ENCODE results near the gene EIF4G1. TPM values are rescaled to one million over a fixed set of nuclear protein-coding genes. Genes with fewer than 3 reads are reported as not detected.

The EIF4G1 gene
- total RNA-seq, 1 donor = 245 TPM

- H2AFZ ChIP-seq (ENCODE audit: low read length) = no peak within 1 kb of the TSS
- H3K27me3 ChIP-seq (ENCODE audit: insufficient read depth, low read length) = peaks cover 72% of the 10 kb centered on the region
- no peak within 1 kb of the TSS for H3K4me2 ChIP-seq (ENCODE audit: insufficient read depth, low read length)
- H3K27ac ChIP-seq (ENCODE audit: low read depth, low read length) = no peak within 1 kb of the TSS
- H3K4me1 ChIP-seq (ENCODE audit: insufficient read depth, low read length) = no peaks in the 10 kb centered on the region
- no peaks in the 10 kb centered on the region for H3K36me3 ChIP-seq (ENCODE audit: insufficient read depth, low read length)
- TF ChIP-seq, protein P1, sequence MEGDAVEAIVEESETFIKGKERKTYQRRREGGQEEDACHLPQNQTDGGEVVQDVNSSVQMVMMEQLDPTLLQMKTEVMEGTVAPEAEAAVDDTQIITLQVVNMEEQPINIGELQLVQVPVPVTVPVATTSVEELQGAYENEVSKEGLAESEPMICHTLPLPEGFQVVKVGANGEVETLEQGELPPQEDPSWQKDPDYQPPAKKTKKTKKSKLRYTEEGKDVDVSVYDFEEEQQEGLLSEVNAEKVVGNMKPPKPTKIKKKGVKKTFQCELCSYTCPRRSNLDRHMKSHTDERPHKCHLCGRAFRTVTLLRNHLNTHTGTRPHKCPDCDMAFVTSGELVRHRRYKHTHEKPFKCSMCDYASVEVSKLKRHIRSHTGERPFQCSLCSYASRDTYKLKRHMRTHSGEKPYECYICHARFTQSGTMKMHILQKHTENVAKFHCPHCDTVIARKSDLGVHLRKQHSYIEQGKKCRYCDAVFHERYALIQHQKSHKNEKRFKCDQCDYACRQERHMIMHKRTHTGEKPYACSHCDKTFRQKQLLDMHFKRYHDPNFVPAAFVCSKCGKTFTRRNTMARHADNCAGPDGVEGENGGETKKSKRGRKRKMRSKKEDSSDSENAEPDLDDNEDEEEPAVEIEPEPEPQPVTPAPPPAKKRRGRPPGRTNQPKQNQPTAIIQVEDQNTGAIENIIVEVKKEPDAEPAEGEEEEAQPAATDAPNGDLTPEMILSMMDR (IDR thresholded peaks at IDR 0.05; ENCODE audit: extremely low read depth, low read depth, low read length) = no peak
- H4K20me1 ChIP-seq (ENCODE audit: insufficient read depth, low read length) = no peaks in the 10 kb centered on the region
- peak; percentile 83 for DNase-seq (ENCODE audit: insufficient read length, low spot score, missing footprints)
- no peak within 1 kb of the TSS for H3K4me3 ChIP-seq (ENCODE audit: insufficient read depth, low read length)
- H3K9me3 ChIP-seq (ENCODE audit: low read depth, low read length) = no peaks in the 10 kb centered on the region
- no peaks in the 10 kb centered on the region for H3K79me2 ChIP-seq (ENCODE audit: insufficient read depth, low read length)
Observed at GRCh38 chr3:184377882-184378445, 63.6 kb downstream of the EIF4G1 start, which contains the start of gene THPO. Gene THPO (minus strand): TSS chr3:184378207. CDS start chr3:184376259, 1,948 bp downstream.

GRCh38 chr3:184378651-184379357 is 64.4 kb downstream of the EIF4G1 start:
- Histone ChIP-seq H3K4me3 (ENCODE audit: insufficient read depth, low read length) (no peak overlapping the region), H3K4me1 (ENCODE audit: insufficient read depth, low read length) (no peaks in the 10 kb centered on the region), H3K36me3 (ENCODE audit: insufficient read depth, low read length) (no peaks in the 10 kb centered on the region), H3K79me2 (ENCODE audit: insufficient read depth, low read length) (no peaks in the 10 kb centered on the region), H3K27ac (ENCODE audit: low read depth, low read length) (no peak overlapping the region), H2AFZ (ENCODE audit: low read length) (no peak overlapping the region), H3K9me3 (ENCODE audit: low read depth, low read length) (no peaks in the 10 kb centered on the region), H4K20me1 (ENCODE audit: insufficient read depth, low read length) (no peaks in the 10 kb centered on the region), H3K4me2 (ENCODE audit: insufficient read depth, low read length) (no peak overlapping the region), H3K27me3 (ENCODE audit: insufficient read depth, low read length) (peaks cover 70% of the 10 kb centered on the region)
- TF ChIP-seq, protein P1 (IDR thresholded peaks at IDR 0.05; ENCODE audit: extremely low read depth, low read depth, low read length) = no peak
- DNase-seq (ENCODE audit: insufficient read length, low spot score, missing footprints) = peak; percentile 88

DNA sequence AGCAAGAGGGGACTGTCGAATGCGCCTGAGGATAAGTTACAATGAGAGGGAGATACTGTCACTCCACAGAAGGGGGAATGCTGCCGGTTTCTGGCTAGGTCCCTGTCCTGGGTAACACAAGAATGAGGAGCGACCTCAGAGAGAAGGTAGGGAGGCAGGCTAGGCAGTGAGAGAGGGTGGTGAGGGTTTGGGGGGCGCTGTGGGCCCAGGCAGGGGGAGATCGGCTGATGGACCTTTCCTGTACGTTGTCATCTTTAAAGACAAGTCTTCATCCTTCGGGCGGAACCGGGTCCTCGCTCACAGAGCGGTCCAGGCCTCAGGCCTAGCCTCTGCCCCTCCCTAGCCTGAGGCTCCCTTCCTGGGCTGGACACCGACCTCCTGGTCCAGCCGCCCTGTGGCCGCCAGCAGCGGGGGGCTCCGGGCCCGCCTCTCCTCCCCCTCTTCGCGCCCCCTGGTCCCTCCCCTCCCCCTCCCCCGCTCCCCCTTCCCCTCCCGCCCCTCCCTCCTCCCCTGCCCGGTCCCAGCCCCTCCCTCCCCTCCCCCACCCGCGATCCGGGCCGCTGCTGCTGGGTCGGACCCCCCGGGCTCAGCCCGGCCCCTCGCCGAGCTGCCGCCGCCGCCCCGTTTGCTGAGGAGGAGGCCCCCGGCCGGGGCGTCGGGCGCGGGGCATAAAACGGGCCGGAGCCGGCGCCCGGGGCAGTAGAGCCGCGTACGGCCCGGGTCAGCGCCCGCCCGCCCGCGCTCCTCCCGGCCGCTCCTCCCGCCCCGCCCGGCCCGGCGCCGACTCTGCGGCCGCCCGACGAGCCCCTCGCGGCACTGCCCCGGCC is 65.2 kb downstream of the EIF4G1 start, which contains the start of gene CHRD:
Gene CHRD, plus strand, starts transcription at position 697 of the 827 bp plus-strand sequence. CDS start 265 bp downstream, outside the sequence.
- H3K9me3 ChIP-seq (ENCODE audit: low read depth, low read length) = no peaks in the 10 kb centered on the region
- no peak within 1 kb of the TSS for H2AFZ ChIP-seq (ENCODE audit: low read length)
- no peak within 1 kb of the TSS for H3K27ac ChIP-seq (ENCODE audit: low read depth, low read length)

More for the DNA sequence above, 65.2 kb downstream of the EIF4G1 start, which contains the start of gene CHRD:
- Histone ChIP-seq H3K4me2 (ENCODE audit: insufficient read depth, low read length) (peak within 1 kb of the TSS; percentile 60), H3K4me1 (ENCODE audit: insufficient read depth, low read length) (no peaks in the 10 kb centered on the region), H3K4me3 (ENCODE audit: insufficient read depth, low read length) (peak within 1 kb of the TSS; percentile 19), H4K20me1 (ENCODE audit: insufficient read depth, low read length) (no peaks in the 10 kb centered on the region), H3K27me3 (ENCODE audit: insufficient read depth, low read length) (peaks cover 67% of the 10 kb centered on the region), H3K36me3 (ENCODE audit: insufficient read depth, low read length) (no peaks in the 10 kb centered on the region), H3K79me2 (ENCODE audit: insufficient read depth, low read length) (no peaks in the 10 kb centered on the region)
- TF ChIP-seq, protein P1 (IDR thresholded peaks at IDR 0.05; ENCODE audit: extremely low read depth, low read depth, low read length) = no peak
- peak; percentile 83 for DNase-seq (ENCODE audit: insufficient read length, low spot score, missing footprints)

Measured in osteoblast (primary cell).